ENCODE measurements around the gene HAX1. TPM values are rescaled to one million over a fixed set of nuclear protein-coding genes. Genes with fewer than 3 reads are reported as not detected.

The HAX1 gene
- total and polyA plus RNA-seq, 2 donors (not counting 1 experiment from before 2014, with no cell fraction given): 89.9 to 152 TPM

DNA sequence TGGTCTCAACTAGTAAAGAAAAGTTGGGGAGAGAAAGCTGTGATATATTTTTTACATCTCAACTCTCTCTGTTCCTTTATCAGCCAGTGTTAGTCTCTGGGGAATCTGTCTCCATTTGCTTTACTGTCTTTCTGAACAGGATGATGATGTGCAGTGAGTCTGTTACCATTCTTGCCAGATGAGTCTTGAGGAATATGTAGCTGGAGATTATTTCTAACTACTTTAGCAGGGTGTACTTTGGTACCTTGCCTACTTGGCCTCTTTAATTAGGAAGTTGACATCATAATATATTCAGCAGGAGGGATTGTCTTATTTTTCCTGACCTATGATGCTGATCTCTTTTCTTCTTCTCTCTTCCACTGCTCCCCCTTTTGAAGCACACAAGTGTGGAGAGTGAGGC is 15.7 kb upstream of the HAX1 start:
- TF ChIP-seq, protein P1, sequence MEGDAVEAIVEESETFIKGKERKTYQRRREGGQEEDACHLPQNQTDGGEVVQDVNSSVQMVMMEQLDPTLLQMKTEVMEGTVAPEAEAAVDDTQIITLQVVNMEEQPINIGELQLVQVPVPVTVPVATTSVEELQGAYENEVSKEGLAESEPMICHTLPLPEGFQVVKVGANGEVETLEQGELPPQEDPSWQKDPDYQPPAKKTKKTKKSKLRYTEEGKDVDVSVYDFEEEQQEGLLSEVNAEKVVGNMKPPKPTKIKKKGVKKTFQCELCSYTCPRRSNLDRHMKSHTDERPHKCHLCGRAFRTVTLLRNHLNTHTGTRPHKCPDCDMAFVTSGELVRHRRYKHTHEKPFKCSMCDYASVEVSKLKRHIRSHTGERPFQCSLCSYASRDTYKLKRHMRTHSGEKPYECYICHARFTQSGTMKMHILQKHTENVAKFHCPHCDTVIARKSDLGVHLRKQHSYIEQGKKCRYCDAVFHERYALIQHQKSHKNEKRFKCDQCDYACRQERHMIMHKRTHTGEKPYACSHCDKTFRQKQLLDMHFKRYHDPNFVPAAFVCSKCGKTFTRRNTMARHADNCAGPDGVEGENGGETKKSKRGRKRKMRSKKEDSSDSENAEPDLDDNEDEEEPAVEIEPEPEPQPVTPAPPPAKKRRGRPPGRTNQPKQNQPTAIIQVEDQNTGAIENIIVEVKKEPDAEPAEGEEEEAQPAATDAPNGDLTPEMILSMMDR (conservative IDR thresholded peaks at IDR 0.05 in 1 of 2, IDR thresholded peaks at IDR 0.05 in 1 of 2; ENCODE audit: low read depth in 1 of 2, low read length in 2 of 2): no peak
- TF ChIP-seq EZH2 (IDR thresholded peaks at IDR 0.05; ENCODE audit: low read length, missing control alignments): no peak
- Histone ChIP-seq H3K9me3 (ENCODE audit: control insufficient read depth, insufficient read depth, low read depth, low read length) (no peaks in the 10 kb centered on the region), H3K27me3 (ENCODE audit: control insufficient read depth, insufficient read depth, low read length) (no peaks in the 10 kb centered on the region), H2AFZ (ENCODE audit: low read length) (no peak overlapping the region), H3K4me3 (replicated peaks in 1 of 4; ENCODE audit: control extremely low read depth in 1 of 4, insufficient read depth in 1 of 4, low read depth in 3 of 4, low read length in 4 of 4) (no peak overlapping the region), H4K20me1 (ENCODE audit: control insufficient read depth, extremely low read depth, insufficient read depth, low read length) (no peaks in the 10 kb centered on the region), H3K79me2 (ENCODE audit: control insufficient read depth, insufficient read depth, low read length) (no peaks in the 10 kb centered on the region), H3K36me3 (ENCODE audit: control insufficient read depth, insufficient read depth, low read length) (peaks cover 44% of the 10 kb centered on the region), H3K4me2 (ENCODE audit: extremely low read depth, insufficient read depth, low read length) (no peak overlapping the region), H3K9ac (ENCODE audit: insufficient read depth, low read length) (no peak overlapping the region), H3K4me1 (ENCODE audit: control insufficient read depth, extremely low read depth, insufficient read depth, low read length) (no peaks in the 10 kb centered on the region), H3K27ac (ENCODE audit: insufficient read depth, low read length) (no peak overlapping the region)
- no peak for DNase-seq (ENCODE audit: low read depth in 2 of 2)

DNA sequence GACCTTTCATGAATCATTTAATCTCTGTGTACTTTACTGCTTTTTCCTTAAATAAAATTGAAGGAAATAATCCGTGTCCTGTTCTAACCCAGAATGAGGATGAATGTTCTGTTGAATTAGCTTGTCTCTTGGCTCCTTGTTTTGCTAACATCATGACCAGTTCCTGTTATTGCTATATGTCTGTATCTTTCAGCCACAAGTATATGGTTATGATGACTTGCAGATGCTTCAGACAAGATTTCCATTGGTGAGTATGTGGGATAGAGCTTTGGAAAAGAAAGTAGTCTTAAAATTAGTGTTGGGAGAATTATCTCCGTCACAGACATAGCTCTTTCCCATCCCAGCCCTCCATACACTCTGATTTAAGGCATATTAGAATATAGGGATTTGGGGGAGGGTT is 13.6 kb upstream of the HAX1 start:
- Histone ChIP-seq H3K27me3 (ENCODE audit: control insufficient read depth, insufficient read depth, low read length) (no peaks in the 10 kb centered on the region), H2AFZ (ENCODE audit: low read length) (no peak overlapping the region), H3K79me2 (ENCODE audit: control insufficient read depth, insufficient read depth, low read length) (no peaks in the 10 kb centered on the region), H4K20me1 (ENCODE audit: control insufficient read depth, extremely low read depth, insufficient read depth, low read length) (no peaks in the 10 kb centered on the region), H3K27ac (ENCODE audit: insufficient read depth, low read length) (no peak overlapping the region), H3K9ac (ENCODE audit: insufficient read depth, low read length) (no peak overlapping the region), H3K4me3 (replicated peaks in 1 of 4; ENCODE audit: control extremely low read depth in 1 of 4, insufficient read depth in 1 of 4, low read depth in 3 of 4, low read length in 4 of 4) (no peak overlapping the region), H3K9me3 (ENCODE audit: control insufficient read depth, insufficient read depth, low read depth, low read length) (no peaks in the 10 kb centered on the region), H3K36me3 (ENCODE audit: control insufficient read depth, insufficient read depth, low read length) (peaks cover 48% of the 10 kb centered on the region), H3K4me1 (ENCODE audit: control insufficient read depth, extremely low read depth, insufficient read depth, low read length) (no peaks in the 10 kb centered on the region), H3K4me2 (ENCODE audit: extremely low read depth, insufficient read depth, low read length) (no peak overlapping the region)
- DNase-seq (ENCODE audit: low read depth in 2 of 2): no peak
- TF ChIP-seq EZH2 (IDR thresholded peaks at IDR 0.05; ENCODE audit: low read length, missing control alignments): no peak
- TF ChIP-seq, protein P1 (conservative IDR thresholded peaks at IDR 0.05 in 1 of 2, IDR thresholded peaks at IDR 0.05 in 1 of 2; ENCODE audit: low read depth in 1 of 2, low read length in 2 of 2): no peak

GRCh38 chr1:154260127-154260526 is 12.3 kb upstream of the HAX1 start:
- TF ChIP-seq EZH2 (IDR thresholded peaks at IDR 0.05; ENCODE audit: low read length, missing control alignments): no peak
- TF ChIP-seq, protein P1 (conservative IDR thresholded peaks at IDR 0.05 in 1 of 2, IDR thresholded peaks at IDR 0.05 in 1 of 2; ENCODE audit: low read depth in 1 of 2, low read length in 2 of 2): no peak
- H3K36me3 ChIP-seq (ENCODE audit: control insufficient read depth, insufficient read depth, low read length): peaks cover 41% of the 10 kb centered on the region
- H3K4me1 ChIP-seq (ENCODE audit: control insufficient read depth, extremely low read depth, insufficient read depth, low read length): no peaks in the 10 kb centered on the region
- no peak overlapping the region for H3K9ac ChIP-seq (ENCODE audit: insufficient read depth, low read length)
- H2AFZ ChIP-seq (ENCODE audit: low read length): no peak overlapping the region
- H3K79me2 ChIP-seq (ENCODE audit: control insufficient read depth, insufficient read depth, low read length): no peaks in the 10 kb centered on the region
- no peak overlapping the region for H3K27ac ChIP-seq (ENCODE audit: insufficient read depth, low read length)
- no peaks in the 10 kb centered on the region for H3K27me3 ChIP-seq (ENCODE audit: control insufficient read depth, insufficient read depth, low read length)
- no peaks in the 10 kb centered on the region for H4K20me1 ChIP-seq (ENCODE audit: control insufficient read depth, extremely low read depth, insufficient read depth, low read length)
- no peak overlapping the region for H3K4me2 ChIP-seq (ENCODE audit: extremely low read depth, insufficient read depth, low read length)
- no peak for DNase-seq (ENCODE audit: low read depth in 2 of 2)
- no peaks in the 10 kb centered on the region for H3K9me3 ChIP-seq (ENCODE audit: control insufficient read depth, insufficient read depth, low read depth, low read length)
- H3K4me3 ChIP-seq (replicated peaks in 1 of 4; ENCODE audit: control extremely low read depth in 1 of 4, insufficient read depth in 1 of 4, low read depth in 3 of 4, low read length in 4 of 4): no peak overlapping the region
